ENCODE measurements around the gene TOB2.
"Not testable (repeated sequence)": the region's sequence is repeated elsewhere in the genome, so short reads cannot be mapped to it uniquely, and the experiment has no call there.

Gene TOB2

GRCh38 chr22:41435560-41435959, 11.0 kb downstream of the TOB2 start:
- TF ChIP-seq, protein P1, sequence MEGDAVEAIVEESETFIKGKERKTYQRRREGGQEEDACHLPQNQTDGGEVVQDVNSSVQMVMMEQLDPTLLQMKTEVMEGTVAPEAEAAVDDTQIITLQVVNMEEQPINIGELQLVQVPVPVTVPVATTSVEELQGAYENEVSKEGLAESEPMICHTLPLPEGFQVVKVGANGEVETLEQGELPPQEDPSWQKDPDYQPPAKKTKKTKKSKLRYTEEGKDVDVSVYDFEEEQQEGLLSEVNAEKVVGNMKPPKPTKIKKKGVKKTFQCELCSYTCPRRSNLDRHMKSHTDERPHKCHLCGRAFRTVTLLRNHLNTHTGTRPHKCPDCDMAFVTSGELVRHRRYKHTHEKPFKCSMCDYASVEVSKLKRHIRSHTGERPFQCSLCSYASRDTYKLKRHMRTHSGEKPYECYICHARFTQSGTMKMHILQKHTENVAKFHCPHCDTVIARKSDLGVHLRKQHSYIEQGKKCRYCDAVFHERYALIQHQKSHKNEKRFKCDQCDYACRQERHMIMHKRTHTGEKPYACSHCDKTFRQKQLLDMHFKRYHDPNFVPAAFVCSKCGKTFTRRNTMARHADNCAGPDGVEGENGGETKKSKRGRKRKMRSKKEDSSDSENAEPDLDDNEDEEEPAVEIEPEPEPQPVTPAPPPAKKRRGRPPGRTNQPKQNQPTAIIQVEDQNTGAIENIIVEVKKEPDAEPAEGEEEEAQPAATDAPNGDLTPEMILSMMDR (IDR thresholded peaks at IDR 0.05; ENCODE audit: poor library complexity, severe bottlenecking) = no peak
- Histone ChIP-seq H3K27me3 (ENCODE audit: insufficient read depth, poor library complexity, severe bottlenecking) (no peaks in the 10 kb centered on the region), H3K27ac (ENCODE audit: poor library complexity, severe bottlenecking) (no peak overlapping the region), H3K4me1 (ENCODE audit: insufficient read depth, poor library complexity, severe bottlenecking) (no peaks in the 10 kb centered on the region), H3K36me3 (ENCODE audit: low read depth) (peaks cover 52% of the 10 kb centered on the region), H3K9me3 (ENCODE audit: severe bottlenecking) (no peaks in the 10 kb centered on the region), H3K4me3 (ENCODE audit: severe bottlenecking) (no peak overlapping the region)
- DNase-seq (ENCODE audit: low spot score) = no peak
- ATAC-seq (ENCODE audit: low read depth) = no peak

DNA sequence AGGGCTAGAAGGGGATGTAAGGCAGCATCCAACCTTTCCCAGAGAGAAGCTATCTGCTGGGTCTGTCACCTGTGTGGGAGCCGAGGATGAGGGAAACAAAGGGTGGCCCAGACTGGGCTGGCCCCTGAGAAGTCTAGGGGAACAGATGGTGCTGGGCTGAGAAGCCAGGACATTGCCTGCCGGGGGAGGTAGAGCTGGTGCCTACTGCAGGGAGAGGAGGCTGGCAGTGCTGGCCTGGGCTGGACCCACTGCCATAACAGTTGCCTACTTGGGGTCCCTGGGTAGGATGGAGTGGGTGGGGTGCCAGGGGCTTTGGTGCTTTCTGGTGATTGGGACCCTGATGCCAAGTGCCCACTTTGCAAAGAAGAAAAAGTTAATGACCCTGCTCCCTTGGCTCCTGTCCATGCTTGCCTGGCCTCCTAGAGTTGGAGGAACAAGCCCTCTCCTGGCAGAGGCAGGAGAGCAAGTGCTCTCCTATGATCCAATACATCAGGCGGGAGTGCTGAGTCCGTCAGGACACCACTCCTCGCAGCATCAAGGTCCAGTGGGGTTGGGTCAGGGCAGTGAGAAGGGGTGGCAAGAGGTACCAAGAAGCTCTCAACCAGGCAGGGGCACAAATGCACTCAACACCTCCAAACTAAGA, 12.1 kb downstream of the TOB2 start:
- H3K36me3 ChIP-seq (ENCODE audit: low read depth) = peaks cover 41% of the 10 kb centered on the region
- not testable (repeated sequence) for DNase-seq (ENCODE audit: low spot score); H3K27ac ChIP-seq (ENCODE audit: poor library complexity, severe bottlenecking); ATAC-seq (ENCODE audit: low read depth); H3K4me1 ChIP-seq (ENCODE audit: insufficient read depth, poor library complexity, severe bottlenecking); H3K27me3 ChIP-seq (ENCODE audit: insufficient read depth, poor library complexity, severe bottlenecking); H3K9me3 ChIP-seq (ENCODE audit: severe bottlenecking); H3K4me3 ChIP-seq (ENCODE audit: severe bottlenecking)

DNA sequence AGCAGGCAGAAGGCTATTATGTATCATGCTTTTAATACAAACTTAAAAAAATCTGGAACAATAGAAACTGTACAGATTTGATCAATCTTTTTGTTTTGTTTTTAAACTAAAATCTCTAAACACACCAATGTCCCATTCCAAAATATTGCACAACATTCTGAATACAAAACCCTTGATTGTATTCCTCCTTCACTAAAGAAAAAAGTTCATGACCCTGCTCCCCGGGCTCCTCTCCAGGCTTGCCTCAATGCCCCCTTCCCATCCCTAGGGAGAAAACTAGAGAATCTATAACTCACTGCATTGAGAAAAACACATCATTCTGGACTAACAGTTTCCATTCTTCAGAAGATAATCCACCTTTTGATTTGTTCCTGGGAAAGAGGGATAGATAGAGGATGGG, 13.1 kb downstream of the TOB2 start:
- not testable (repeated sequence) for H3K27me3 ChIP-seq (ENCODE audit: insufficient read depth, poor library complexity, severe bottlenecking); DNase-seq (ENCODE audit: low spot score); H3K9me3 ChIP-seq (ENCODE audit: severe bottlenecking); H3K4me3 ChIP-seq (ENCODE audit: severe bottlenecking); ATAC-seq (ENCODE audit: low read depth); H3K27ac ChIP-seq (ENCODE audit: poor library complexity, severe bottlenecking); H3K4me1 ChIP-seq (ENCODE audit: insufficient read depth, poor library complexity, severe bottlenecking)
- peaks cover 31% of the 10 kb centered on the region for H3K36me3 ChIP-seq (ENCODE audit: low read depth)

GRCh38 chr22:41431656-41432055, 14.9 kb downstream of the TOB2 start:
- H3K9me3 ChIP-seq (ENCODE audit: severe bottlenecking) = no peaks in the 10 kb centered on the region
- H3K27me3 ChIP-seq (ENCODE audit: insufficient read depth, poor library complexity, severe bottlenecking) = no peaks in the 10 kb centered on the region
- ATAC-seq (ENCODE audit: low read depth) = no peak
- H3K4me1 ChIP-seq (ENCODE audit: insufficient read depth, poor library complexity, severe bottlenecking) = no peaks in the 10 kb centered on the region
- TF ChIP-seq, protein P1 (IDR thresholded peaks at IDR 0.05; ENCODE audit: poor library complexity, severe bottlenecking) = no peak
- no peak overlapping the region for H3K4me3 ChIP-seq (ENCODE audit: severe bottlenecking)
- no peak overlapping the region for H3K27ac ChIP-seq (ENCODE audit: poor library complexity, severe bottlenecking)
- DNase-seq (ENCODE audit: low spot score) = no peak
- peaks cover 18% of the 10 kb centered on the region for H3K36me3 ChIP-seq (ENCODE audit: low read depth)

GRCh38 chr22:41429951-41430332, 16.7 kb downstream of the TOB2 start:
- no peak for ATAC-seq (ENCODE audit: low read depth)

More at GRCh38 chr22:41429951-41430332, 16.7 kb downstream of the TOB2 start:
- DNase-seq (ENCODE audit: low spot score) = no peak
- H3K4me1 ChIP-seq (ENCODE audit: insufficient read depth, poor library complexity, severe bottlenecking) = no peaks in the 10 kb centered on the region
- peaks cover under 1% of the 10 kb centered on the region for H3K36me3 ChIP-seq (ENCODE audit: low read depth)
- H3K27ac ChIP-seq (ENCODE audit: poor library complexity, severe bottlenecking) = no peak overlapping the region
- no peaks in the 10 kb centered on the region for H3K27me3 ChIP-seq (ENCODE audit: insufficient read depth, poor library complexity, severe bottlenecking)
- no peak overlapping the region for H3K4me3 ChIP-seq (ENCODE audit: severe bottlenecking)
- TF ChIP-seq, protein P1 (IDR thresholded peaks at IDR 0.05; ENCODE audit: poor library complexity, severe bottlenecking) = no peak
- no peaks in the 10 kb centered on the region for H3K9me3 ChIP-seq (ENCODE audit: severe bottlenecking)
